CD4-positive, alpha-beta T cell treated with Interleukin-12 subunit alpha and Interleukin-12 subunit beta, for 1 hour (primary cell): Measurements from ENCODE around the gene REEP1.

Source experiments
- DNase-seq: peaks from one replicate; pipeline ENCODE4 v3.0.0-alpha.2; 2020

REEP1 gene, protein sequence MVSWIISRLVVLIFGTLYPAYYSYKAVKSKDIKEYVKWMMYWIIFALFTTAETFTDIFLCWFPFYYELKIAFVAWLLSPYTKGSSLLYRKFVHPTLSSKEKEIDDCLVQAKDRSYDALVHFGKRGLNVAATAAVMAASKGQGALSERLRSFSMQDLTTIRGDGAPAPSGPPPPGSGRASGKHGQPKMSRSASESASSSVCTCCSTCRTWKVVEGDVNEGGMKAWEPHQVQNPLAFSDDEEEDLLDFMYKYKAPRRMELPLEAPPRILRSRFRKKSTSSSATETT

DNA sequence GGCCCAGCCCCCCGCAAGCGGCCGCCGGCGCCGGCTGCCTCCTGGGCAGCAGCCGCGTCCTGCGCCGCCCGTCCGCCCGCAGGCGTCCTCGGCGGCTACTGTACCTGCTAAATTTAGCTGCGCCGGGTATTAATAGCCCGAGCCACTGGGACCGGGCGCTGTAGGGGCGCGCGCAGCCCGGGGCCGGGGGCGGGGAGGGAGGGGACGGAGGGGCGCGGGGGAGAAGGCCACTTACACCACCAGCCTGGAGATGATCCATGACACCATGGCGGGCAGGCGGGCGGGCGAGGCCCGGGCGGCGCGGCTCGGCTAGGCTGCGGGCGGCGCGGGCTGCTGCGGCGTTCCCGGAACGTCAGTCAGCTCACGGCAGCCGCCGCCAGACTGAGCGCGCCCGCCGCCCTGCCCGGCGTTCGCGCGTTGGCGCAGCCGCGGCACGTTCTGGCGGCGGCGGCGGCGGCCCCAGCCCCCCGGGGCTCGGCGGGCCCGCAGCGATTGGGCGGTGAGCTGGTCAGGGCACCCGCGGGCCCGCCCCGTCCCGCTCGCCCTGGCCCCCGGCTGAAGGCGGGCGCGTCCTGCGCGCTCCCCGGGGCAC is at the start of gene REEP1:
TSS of gene REEP1 (minus strand) at position 383 of the 592 bp plus-strand sequence. CDS start at position 267, 116 bp downstream.
- no peak for DNase-seq

DNA sequence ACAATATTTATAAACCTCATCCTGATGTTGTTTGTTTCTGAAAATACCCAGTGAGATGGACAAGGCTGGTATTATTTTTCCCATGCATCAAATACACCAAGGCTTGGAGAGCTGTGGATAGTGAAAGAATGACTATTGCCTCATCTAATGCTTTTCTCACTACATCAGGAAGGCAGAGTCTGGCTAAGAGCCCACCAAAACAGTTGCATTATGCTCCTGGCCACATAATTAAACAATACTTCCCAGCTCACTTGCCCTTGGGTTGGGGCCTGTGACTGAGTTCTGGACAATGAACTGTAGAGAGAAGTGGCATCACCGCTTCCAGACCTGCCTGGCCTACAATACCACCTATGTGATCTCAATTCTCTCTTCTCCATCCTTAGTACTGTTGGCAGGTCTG is 46.4 kb upstream of the REEP1 start:
- DNase-seq, result no peak

DNA sequence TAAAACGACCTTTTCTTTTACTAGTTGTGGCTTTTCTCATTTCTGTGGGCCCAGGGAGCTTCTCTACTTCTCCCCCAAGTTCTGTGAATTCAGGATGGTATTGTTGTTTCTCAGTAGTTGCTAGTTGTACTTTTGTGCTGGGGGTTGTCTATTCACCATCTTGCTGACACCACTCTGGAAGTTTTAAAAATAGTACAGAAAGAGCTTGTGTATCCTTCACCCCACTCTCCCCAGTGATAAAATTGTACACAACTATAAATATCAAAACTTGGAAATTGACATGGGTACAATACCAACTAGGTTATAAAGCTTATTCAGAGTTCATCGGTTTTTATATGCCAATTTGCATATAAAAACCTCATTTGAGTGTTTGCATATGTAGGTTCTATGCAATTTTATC is 45.3 kb upstream of the REEP1 start:
- DNase-seq, result no peak

DNA sequence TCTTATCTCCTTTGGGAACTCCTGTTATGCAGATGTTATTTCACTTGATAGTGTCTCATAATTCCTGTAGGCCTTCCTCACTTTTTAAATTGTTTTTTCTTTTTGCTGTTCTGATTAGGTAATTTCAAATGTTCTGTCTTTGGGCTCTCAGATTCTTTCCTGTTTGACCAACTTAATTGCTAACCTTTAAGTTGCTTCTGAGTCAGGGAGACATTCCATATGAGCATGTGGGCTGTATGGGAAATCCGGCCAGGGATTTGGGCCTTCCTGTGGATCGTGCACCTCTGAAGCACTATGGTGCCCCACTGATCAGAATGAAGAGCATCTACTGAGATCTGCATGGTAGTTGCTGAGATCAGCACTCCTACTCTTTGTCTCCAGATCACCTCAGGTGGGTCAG is 44.7 kb upstream of the REEP1 start:
- DNase-seq, result no peak

DNA sequence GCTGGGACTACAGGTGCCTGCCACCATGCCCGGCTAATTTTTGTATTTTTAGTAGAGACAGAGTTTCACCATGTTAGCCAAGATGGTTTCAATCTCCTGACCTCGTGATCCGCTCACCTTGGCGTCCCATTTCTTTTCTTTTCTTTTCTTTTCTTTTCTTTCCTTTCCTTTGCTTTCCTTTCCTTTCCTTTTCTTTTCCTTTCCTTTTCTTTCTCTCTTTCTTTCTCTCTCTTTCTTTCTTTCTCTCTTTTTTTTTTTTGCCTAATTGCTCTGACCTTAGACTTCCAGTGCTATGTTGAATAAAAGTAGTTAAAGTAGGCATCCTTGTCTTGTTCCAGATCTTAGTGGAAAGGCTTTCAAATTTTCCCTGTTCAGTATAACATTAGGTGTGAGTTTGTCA is 41.0 kb upstream of the REEP1 start:
- DNase-seq, result no peak

DNA sequence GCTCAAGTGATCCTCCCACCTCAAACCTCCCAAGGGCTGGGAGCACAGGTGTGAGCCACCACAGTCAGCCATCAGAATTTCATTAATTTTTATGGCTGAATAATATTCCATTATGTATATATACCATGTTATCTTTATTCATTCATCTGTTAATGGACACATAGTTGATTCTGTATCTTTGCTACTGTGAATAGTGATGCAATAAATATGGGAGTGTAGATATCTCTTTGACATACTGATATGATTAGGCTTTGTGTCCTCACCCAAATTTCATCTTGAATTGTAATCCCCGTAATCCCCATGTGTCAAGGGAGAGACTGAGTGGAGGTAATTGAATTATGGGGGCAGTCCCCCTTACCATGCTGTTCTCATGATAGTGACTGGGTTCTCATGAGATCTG is 38.2 kb upstream of the REEP1 start:
- no peak for DNase-seq

DNA sequence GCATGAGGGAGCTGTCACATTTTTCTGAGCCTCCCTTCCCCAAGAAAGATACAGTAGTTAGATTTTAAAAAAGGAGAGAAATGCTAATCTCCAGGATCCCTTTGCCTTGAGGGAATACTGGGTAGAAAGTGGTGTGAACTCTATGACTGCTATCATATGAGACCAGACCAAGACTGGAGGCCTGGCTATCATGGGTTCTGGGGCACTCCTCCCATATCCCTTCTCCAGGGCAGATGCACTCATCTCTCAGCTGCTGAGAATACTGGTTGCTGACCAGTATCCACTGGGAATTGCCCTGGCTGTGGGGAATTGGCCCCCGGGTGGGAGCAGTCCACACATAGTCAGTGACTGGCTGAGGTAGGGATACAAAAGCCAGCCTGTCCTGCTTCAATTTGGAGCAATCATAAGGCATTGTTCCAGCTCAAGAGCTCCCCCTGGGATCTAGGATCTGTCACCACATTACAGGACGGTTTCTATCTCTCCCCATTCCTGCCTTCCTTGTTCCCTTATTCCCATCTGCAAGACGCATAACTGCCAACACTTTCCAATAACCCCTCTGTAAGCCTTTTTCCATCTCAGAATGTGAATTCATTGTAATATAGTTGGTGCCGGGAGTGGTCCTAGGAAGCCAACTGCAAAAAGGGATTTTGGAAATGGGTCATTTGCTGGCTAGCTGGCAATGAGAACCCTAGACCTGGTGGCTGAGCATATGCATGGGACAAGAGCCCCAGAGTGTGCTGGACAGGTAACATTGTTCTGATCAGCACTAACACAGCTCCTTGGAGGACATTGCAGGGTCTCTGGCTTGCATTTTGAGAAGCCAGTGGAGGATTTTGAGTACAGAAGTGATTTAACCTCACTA is 35.4 kb upstream of the REEP1 start:
- no peak for DNase-seq

DNA sequence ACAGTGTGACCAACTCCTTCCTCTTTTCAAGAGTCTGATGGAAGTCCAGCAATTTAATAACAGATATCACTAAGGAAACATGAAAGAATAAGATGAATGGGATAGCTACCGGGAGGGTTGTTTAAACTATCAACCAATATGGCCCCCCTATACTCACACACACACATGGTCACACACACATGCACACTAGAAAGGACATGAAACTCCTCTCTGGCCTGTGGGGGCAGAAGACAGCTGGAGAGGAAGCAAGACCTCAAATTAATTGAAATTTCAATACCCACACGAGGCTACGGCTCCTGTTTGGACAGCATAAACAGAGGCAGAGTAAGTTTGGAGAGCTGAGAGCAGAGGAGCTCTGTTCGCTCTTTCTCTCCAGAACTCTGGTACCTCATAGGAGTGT is 34.7 kb upstream of the REEP1 start:
- DNase-seq, result no peak

DNA sequence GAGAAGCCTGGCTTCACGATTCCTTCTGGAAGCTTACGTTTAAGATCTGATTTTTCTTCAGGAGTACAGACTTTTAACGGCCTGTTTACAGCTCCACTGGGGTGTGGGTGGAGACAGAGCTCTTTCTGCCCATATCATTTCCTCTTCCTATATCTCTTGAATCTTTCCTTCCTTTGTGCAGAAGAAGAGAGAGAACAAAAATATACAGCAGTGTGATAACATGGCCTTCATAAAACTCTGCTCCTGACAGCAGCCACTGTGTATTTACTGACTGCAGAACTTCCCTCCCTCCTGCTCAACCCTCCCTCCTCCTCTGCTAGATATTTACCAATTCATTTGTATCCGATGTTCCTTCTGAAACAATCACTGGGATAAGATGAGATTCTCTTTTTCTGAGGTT is 34.1 kb upstream of the REEP1 start:
- DNase-seq, result no peak

DNA sequence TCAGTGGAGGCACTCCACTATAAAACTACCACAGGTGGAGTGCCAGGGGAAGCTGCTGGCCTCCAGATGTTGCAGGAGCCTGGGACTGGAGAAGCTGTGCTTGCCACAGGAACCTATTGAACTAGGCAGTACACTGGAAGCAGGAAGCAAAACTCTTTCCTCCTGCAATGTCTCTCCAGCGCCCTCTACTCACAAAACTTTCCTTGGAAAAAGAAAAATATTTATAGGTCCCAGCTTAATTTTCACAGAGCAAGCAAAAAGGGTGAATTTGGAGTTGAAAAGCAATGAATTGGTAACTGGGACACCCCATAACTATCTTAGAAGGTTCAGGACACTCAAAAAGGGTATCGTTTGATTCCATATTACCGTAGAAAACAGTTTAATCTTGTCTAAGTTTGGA is 33.2 kb upstream of the REEP1 start:
- no peak for DNase-seq

DNA sequence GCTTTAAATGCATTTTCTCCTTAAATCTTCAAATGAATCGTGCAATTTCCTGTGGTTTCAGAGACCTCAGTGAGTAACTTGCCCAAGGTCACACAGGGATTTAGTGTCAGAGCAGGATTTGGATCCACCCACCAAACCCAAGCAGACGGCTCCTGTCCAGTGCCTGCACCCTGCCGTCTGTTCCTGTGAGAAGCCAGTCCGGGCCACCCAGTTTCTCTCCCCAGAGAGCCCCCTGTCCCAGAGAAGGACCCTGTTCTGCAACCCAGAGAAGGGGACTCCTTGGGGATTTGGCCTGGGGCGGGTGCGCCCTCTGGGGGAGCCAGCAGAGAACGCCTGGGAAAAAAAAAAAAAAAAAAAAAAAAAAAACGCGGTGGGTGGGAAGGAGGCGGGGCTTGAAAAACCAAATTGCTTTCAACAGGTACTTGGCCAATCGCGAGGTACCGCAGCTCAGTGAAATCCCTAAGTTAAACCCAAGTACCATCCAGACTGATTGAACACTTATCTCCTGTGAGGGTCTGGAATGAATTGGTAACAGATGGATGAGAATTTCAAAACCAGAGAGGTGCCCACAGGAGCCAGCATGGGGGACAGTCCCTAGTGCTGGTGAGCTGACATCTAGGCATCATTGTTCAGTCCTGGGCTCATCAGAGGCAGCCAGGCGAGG is 30.9 kb upstream of the REEP1 start:
- peak; percentile 45 for DNase-seq

DNA sequence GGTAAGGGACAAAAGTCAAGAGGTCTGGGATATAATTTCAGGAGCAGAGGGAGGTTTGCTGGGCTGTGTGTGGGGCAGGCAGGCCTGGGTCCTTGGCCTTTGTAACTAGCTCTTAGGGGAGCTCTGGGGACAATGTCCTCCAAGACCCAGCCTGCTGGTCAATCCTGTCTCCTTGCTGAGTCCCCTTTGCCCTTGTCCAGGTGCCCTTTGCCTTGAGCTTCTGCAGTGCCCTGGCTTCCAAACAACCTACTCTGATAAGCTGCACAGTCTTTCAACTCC is 30.0 kb upstream of the REEP1 start:
- no peak for DNase-seq

DNA sequence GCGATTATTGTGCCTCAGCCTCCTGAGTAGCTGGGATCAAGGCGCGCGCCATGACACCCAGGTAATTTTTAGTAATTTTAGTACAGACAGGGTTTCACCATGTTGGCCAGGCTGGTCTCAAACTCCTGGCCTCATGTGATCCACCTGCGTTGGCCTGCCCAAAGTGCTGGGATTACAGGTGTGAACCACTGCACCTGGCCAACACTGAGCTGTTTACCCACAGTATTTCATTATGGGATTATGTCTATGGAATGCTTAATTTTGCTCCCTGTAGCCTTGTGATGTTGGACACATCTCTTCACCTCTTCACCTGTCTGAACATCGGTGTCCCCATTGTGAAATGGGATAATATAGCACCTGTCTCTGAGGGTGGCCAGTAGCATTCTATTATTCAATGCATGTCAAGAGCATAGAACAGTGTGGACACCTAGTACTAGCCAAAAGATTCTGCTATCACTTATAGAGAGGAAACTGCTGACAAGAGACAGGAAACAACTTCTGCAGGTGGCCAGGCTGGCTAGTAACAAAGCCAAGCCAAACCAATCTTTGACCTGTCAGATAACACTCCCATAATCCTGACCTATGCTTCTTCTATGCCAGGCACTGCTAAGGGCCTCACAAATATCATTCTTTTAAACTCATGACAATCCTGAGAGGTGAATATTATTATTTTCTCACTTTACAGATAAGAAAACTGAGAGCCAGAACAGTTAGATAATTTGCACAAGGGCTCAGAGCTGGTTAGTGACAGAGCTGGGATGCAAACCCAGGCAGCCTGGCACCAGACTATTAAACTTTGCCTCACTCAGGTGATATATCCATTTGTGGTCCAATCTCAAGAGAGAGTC is 29.4 kb upstream of the REEP1 start:
- no peak for DNase-seq

DNA sequence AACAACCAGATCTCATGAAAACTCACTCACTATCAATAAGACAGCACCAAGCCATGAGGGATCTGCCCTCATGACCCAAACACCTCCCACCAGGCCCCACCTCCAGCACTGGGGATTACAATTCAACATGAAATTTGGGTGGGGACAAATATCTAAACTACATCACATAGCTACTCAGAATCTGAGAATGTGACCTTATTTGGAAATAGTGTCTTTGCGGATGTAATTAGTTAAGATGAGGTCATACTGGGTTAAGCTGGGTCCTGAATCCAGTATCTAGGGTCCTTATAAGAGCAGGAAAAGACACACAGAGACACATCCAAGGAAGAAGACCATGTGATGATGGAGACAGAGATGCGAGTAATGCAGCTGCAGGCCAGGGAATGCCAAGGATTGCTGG is 27.5 kb upstream of the REEP1 start:
- DNase-seq, result no peak

DNA sequence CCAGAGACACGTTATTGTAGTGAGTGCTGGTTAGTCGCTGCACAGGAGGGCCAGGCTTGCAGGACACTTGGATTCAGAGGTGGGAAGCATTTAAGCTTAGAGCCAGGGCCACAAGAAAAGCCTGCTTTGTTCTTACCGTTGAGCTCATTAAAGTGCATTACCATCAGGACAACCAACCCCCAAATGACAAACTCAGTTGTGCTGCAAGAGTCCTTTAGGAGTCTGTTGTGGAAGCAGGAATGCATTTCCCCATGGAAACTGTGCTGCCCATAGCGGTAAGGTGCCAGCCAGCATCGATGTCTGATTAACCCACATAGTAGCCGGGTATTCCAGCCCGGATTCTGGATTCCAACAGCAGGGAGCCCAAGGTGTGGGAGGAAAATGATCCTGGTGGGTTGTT is 23.4 kb upstream of the REEP1 start:
- no peak for DNase-seq

DNA sequence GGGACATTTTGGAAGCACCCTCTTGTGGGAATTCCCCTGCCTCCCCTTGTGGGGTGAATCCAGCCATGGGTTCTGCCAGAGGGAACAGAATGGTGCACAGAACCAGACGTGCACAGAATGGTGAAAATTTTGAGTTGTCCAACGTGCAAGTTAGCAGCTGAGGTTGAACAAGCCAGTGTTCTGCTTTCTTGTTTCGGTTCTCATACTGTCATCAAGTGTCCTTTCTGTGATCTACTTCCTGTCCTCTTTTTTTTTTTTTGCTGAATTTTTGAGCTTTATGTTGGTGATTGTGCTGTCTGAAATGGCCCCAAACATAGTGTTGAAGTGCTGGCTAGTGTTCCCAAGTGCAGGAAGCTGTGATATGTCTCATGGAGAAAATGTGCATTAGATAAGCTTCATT is 21.5 kb upstream of the REEP1 start:
- no peak for DNase-seq

DNA sequence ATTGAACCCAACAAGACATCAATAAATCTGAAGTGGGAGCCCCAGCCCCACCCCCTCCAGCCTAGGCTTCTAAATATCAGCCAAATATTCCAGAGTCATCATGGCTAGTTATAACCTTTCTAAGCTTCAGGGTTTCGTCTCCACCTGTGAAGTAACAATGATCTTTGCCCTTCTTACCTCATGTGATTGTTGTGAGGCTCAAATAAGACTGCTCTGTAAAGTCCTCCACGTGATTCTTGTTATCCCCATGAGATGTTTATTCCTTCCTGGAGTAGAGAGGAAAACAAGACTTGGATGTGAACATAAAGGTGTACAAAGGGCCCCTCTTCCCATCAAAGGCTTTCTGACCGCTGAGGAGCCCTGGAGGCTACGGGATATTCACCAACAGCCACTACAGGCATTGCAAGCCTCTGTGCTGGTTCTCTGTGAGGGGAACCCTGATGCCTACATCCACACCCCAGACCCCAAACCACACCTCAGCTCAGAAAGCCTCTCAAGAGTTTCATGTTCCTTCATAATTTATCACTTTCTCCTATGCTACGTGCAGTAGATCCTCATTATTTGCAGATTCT is 20.1 kb upstream of the REEP1 start:
- no peak for DNase-seq

DNA sequence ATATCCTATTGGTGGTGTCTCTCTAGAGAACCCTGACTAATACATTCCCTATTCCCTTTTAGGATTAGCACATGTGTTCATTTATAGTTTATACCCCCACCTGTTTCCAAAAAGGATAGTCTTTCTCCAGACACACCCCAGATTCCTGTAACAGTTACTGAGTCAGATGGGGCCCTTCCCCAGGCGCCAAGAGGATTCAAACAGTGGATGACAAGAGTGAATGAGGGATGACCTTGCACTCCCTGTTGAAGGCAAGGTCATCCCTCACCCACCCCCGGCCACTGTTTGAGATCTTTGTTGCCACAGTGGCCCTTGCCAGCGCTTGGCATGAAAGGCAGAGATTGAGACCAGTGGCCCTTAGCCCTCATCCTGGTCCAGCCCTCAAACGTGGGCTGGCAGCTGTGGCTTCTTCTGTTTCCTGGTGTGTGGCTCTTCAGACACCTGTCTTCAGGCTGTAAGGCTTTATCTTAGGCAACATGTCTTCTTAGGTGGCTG is 15.3 kb upstream of the REEP1 start:
- no peak for DNase-seq

DNA sequence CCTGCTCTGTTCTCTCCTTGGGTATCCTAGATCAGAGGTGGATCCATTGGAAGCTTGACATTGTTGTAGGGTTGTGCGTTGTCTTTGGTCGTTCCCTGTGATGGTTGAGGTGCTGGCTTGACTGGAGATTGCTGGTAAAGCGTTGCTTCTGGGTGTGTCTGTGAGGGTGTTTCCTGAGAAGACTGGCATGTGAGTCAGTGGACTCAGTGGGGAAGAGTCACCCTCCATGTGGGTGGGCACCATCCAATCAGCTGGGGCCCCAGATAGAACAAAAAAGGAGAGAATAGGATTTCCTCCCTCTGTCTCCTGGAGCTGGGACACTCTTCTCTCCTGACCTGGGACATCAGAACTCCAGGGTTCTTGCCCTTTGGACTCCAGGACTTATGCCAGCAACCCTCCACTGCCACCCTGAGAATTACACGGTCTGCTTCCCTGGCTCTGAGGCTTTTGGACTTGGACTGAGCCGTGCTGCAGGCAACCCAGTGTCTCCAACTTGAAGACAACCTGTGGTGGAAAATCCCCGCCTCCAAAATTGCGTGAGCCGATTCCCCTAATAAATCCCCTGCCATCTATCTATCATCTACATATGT is 14.8 kb upstream of the REEP1 start:
- DNase-seq, result no peak

DNA sequence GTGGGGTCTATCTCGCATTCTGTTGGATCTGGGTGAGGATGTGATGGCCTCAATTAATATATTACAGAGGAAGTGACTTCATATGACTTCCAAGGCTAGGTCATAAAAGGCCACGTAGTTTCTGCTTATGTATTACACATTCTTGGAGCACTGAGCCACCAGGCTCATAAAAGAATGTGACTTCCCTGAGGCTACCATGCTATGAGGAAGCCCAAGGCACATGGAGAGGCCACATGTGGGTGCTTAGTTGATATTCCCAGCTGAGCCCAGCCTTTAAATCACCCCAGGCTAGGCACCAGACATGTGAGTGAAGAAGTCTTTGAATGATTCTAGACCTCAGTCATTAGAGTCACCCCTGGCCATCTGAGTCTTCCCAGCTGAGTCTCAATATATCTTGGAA is 13.3 kb upstream of the REEP1 start:
- no peak for DNase-seq

DNA sequence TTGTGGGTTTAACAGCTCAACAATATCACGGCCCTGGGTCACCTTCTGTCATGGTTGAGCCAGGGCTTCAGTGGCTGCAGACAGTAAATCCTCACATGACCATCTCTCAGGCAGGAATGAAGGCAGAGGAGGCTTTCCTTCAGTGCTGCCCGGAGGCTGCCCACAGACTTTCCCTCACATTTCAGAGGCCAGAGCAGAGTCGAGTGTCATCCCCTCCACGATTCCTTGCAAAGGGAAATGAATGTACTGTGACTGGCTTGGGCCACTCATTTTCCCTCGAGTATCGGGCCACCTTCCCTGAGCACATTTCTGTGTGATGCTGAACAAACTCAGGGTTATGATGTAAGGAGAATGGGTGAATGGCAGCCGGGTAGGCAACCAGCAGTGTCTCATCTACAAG is 10.0 kb upstream of the REEP1 start:
- no peak for DNase-seq
